ENCODE results near the gene SCO2.

Gene SCO2

DNA sequence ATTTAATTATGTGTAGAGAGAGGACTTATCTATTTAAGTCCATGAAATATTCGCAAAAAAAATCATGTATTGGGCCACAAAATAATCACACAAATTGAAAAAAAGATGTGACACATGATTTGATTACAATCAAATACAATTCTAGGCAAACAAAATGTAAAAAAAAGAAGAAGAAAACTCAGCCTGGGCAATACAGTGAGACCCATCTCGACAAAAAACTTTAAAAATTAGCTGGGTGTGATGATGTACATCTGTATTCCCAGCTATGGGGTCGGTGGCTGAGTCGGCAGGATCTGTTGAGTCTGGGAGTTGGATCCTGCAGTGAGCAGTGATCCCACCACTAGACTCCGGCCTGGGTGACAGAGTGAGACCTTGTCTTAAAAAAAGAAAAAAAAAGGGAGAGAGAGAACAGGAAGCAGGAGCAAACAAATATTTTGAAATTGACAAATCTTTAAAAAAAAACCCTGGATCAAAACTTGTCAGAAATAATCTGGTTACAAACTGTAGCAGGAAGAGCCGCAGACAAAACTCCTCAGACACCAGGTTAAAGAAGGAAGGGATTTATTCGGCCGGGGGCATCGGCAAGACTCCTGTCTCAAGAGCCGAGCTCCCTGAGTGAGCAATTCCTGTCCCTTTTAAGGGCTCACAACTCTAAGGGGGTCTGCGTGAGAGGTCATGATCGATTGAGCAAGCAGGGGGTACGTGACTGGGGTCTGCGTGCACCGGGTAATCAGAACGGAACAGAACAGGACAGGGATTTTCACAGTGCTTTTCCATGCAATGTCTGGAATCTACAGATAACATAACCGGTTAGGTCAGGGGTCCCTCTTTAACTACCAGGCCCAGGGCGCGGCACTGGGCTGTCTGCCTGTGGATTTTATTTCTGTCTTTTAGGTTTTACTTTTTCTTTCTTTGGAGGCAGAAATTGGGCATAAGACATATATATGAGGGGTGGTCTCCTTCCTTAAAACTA is 7.7 kb upstream of the SCO2 start:
- no peak for DNase-seq

DNA sequence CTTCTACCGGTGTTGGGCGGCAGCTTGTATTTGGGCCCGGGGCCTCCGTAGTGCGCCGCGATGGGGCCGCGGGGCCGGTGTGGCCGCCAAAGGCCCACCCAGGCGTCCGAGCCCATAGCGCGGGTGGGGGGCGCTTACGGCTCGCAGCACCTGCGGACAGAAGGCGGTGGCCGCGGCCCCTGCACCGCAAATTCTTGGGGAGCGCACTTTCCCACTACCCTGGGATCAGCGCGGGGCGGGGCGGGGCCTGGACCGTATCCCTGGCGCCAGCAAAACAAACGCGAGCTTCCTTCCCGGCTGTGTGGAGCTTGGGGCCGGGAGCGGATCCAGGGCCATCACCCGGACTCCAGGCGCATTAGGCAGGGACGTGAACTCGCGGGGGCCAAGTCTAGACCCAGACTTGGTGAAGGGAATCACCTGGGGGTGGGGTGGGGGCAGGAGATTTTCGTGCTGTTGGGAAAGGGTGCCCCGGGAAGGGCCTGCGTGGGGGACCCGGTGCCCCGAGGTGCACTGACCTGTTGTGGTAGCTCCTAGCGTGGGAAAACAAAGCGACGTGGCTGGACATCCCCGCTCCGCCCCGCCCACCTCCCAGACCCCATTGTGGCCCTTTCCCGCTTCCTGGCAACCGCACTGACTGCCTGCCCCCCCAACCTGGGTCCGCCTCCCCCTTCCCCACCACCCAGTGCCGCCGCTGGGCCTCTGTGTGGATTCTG is 6.7 kb upstream of the SCO2 start:
- DNase-seq = no peak

- no peak for DNase-seq
These were observed 6.2 kb upstream of the SCO2 start for GRCh38 chr22:50531546-50531961.

DNA sequence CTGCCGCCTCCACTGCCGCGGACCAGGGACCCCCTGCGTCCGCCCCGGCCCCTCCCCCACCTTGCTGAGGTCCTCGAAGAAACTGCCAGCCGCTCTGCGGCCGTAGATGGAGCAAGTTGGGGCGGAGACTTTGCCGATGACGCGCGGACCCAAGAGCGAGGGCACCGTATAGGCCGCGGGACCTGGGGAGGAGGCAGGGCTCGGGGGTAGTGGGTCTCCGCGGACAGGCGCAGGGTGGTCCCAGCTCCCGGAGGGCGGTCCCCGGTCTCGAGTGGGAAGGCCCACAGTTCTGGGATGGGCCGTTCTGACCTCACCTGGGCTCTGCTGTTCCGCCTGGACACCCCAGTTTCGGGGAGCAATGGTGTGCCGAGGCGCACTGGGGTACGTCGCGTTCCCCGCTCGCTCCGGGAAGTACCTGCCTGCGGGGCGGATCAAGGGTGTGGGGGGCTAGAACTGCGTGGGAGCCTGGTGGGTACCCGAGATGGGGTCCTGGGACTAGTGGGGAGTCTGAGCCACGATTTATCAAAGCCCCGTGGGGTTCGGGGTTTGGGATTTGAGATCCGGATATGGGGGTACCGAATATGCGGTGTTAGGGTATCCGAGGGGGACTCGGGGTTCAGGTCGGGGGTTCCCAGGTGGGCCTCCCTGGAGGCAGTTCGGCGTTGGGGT is 5.6 kb upstream of the SCO2 start:
- DNase-seq = peak in 1 of 56 donors; percentile 36

DNA sequence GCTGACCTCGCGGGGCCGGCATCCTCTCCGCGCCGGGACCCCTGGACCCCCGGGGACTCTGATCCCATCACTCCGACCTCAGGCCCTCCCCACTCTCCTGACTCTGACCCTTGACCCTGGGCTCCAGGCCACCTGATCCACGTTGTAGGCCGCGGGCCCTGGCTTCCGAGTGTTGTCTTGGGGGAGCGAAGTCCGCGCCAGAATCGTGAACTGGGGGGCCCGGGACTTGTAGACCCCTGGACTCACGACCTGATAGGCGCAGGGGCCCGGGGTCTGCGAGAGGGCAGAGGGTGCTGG is 5.1 kb upstream of the SCO2 start:
- DNase-seq = no peak

DNA sequence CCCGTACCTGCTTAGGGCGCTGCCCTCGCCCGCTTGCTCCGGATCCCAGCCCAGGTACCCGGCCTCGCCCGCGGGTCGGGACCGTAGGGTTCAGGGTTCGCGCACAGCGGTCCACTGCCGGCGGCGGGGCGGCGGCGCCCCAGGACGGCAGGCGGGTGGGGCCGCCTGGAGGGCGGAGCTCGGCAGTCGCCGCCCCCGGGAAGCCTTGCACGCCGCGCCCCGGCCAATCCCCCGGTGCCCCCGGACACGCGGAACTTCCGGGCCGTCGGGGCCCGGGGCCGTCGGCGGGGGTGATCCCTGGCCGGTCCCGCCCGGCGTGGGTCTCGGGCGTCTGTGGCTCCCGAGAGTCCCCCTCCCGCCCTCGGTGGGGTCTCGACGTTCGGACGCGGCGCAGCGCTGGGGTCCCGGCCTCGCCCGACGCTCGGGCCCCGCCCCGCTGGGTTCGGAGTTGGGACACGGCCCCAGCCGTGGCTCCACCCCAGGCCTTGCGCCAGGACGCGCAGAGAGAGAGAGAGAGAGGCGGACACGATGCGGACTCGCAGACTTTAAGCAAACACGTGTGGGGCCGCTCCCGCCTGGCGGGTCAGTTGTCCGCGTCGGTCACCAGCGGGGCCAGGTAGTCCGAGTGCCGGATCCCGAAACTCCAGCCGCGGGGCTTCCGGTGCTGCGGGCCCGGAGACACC is 4.6 kb upstream of the SCO2 start, which contains the start of gene TYMP:
Gene TYMP (minus strand): TSS at position 116 of the 683 bp plus-strand sequence. CDS start 303 bp downstream, outside the sequence.
- DNase-seq = no peak

DNA sequence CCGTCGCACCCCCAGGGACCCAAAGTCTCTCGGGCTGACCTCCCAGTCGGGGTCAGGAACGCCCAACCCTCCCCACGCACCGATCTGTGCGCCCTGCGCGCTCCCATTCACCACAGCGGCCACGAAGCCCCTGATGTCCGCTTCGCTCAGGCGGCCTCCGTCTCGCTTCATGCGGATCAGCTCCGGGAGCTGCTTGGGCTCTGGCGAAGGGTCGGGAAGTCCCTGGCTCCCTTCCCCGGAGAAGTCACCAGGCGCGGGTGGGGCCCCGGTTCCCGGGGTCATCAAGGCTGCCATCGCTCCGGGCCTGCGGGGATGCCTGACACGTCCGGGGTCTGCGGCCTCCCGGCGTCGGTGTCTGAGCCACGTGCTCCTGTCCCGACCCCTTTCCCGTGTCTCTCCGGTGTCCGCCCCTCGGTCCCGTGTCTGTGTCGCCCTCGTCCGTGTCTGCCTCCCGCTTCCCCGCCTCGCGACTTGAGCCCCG is 4.1 kb upstream of the SCO2 start:
- no peak for DNase-seq

- no peak for DNase-seq
These were observed 3.5 kb upstream of the SCO2 start for GRCh38 chr22:50528682-50529415.

DNA sequence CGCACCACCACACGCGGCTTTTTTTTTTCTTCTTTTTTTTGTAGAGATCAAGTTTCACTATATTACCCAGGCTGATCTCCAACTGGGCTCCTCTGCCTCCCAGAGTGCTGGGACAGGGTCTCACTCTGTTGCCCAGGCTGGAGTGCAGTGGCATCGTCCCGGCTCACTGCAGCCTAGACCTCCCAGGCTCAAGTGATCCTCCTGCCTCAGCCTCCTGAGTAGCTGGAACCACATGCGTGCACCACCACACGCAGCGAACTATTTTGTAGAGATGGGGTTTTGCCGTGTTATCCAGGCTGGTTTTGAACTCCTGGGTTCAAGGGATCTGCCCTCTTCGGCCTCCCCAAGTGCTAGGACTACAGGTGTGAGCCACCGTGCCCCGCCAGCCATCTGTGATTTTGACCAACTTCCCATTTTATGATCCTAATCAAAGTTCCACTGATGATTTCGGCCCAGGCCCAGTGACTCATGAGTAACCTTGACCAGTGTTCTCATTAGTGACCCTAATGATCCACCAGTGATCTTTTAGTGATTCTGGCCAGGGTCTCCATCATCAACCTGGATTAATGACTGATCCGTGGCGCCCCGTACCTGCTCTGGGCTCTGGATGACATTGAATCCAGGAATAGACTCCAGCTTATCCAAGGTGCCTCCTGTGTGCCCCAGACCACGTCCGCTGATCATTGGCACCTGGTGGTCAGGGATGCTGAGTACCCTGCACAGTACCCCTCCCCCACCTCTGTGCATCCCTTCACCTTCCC is 2.7 kb upstream of the SCO2 start:
- DNase-seq = no peak

- no peak for DNase-seq
These were observed 1.7 kb upstream of the SCO2 start for GRCh38 chr22:50526834-50527801.

DNA sequence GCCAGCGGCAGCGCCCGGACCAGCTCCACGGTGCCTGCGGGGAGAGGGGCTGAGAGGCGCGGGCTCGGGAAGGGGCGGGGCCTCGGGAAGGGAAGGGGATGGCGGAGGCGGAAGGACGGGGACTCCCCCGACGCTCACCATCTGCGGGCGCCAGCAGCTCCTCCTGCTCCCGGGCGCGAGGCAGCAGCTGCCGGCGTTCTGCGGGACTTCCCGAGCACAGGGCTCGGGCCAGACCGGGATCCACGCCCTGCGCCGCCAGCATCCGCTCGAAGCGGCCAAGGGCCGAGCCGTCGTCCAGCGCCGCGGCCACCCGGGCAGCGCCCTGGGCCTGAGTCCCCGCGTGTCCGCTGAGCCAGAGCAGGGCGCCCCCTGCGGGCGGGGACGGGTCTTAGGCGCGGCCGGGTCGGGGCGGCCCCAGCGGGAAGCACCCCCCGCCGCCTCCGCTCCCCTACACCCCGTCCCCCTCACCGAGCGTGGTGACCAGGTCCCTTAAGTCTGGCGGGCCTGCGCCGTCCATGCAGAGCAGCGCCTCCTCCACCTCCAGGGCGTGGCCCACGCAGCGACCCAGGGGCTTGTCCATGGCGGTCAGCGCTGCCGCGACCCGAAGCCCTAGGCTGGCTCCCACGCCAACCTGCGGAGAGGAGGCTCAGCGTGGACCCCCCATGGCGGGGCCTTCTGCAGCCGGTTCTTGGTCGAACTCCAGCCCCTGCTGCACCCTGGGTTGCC is 873 bp upstream of the SCO2 start:
- DNase-seq = peak in 33 of 56 donors; percentile 29 to 87 (median 67)

GRCh38 chr22:50525858-50526107 is 385 bp upstream of the SCO2 start:
- DNase-seq = peak in 12 of 56 donors; percentile 56 to 87 (median 80)

GRCh38 chr22:50524676-50525103 is 708 bp downstream of the SCO2 start:
- no peak for DNase-seq

DNA sequence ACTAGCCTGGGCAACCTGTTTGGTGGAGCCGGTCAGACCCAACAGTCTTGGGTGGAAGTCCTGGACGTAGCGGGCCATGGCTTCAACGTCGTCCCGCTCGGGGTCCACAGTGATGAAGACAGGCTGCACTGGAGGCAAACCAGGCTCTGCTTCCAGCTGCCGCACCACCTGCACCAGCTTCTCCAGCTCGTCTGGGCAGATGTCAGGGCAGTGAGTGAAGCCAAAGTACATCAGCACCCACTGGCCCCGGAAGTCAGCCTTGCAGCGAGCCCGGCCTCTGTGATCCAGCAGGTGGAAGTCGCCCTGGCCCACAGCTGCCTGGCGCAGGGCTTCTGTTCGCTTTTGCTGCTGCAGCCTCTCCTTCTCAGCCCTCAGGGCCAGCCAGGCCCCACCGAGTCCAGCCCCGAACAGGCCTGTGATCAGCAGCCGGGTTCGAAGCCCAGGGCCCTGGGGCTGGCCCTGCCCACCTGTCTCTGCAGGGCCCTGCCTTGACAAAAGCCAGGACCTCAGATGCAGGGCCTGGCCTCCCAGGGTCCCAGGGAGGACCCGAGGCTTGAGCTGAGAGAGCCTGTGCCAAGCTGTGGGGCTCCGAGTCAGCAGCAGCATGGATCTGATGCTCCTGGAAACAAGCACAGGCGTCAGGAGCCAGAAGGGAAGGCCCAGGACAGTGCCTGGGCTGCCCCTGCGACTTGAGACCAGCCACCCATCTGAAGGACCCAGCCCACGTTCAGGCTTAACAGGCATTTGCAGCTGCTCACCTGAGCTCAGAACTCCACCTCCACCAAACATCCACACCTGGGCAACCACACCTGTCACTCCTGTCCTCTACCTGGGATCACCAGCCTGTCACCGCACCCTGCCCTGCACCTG is 1.4 kb downstream of the SCO2 start:
- DNase-seq = no peak

- no peak for DNase-seq
These were observed 2.0 kb downstream of the SCO2 start for GRCh38 chr22:50523458-50523805.

DNA sequence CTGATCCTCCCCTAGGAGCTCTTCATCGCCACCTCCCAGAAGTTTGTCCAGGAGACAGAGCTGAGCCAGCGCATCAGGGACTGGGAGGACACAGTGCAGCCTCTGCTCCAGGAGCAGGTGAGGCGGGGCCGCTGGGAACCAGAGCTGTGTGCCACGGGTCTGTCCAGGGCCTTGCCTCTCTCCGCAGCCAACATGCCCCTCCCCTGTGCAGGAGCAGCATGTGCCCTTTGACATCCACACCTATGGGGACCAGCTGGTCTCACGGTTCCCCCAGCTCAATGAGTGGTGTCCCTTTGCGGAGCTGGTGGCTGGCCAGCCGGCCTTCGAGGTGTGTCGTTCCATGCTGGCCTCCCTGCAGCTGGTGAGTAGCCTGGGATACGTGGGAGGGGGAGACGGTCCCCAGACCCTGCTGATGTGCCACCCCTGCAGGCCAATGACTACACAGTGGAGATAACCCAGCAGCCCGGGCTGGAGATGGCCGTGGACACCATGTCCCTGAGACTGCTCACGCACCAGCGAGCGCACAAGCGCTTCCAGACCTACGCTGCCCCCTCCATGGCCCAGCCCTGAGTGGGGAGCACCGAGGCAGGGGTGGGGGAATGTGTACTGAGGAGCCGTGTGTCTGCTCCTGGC is 2.5 kb downstream of the SCO2 start:
- no peak for DNase-seq
